Measurements from ENCODE around the gene CWC27.

DNA sequence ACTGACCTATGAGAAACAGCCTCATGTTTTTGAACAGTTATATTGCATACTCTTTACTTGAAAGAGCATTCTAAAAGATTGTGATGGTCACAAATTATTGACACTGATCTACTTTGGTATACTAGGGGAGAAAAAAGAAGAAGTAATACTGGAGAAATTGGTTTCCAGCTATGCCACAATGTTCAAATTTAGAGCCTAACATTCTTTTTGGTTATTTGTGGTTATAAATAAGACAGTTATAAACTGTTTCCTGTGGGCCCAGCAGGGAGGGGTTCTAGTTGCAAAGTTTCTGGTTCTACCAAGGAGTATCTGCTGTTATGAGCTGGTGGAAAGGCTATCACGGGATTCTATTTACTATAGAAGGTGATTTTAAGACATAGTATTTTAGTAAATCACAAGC, 4.8 kb downstream of the CWC27 start:
- TF ChIP-seq, protein P1, sequence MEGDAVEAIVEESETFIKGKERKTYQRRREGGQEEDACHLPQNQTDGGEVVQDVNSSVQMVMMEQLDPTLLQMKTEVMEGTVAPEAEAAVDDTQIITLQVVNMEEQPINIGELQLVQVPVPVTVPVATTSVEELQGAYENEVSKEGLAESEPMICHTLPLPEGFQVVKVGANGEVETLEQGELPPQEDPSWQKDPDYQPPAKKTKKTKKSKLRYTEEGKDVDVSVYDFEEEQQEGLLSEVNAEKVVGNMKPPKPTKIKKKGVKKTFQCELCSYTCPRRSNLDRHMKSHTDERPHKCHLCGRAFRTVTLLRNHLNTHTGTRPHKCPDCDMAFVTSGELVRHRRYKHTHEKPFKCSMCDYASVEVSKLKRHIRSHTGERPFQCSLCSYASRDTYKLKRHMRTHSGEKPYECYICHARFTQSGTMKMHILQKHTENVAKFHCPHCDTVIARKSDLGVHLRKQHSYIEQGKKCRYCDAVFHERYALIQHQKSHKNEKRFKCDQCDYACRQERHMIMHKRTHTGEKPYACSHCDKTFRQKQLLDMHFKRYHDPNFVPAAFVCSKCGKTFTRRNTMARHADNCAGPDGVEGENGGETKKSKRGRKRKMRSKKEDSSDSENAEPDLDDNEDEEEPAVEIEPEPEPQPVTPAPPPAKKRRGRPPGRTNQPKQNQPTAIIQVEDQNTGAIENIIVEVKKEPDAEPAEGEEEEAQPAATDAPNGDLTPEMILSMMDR (IDR thresholded peaks at IDR 0.05) = no peak
- TF ChIP-seq ZFX (IDR thresholded peaks at IDR 0.05; ENCODE audit: borderline replicate concordance) = no peak
